ENCODE measurements around the gene CAV1. TPM values are rescaled to one million over a fixed set of nuclear protein-coding genes. Genes with fewer than 3 reads are reported as not detected.
A peak's percentile ranks its signal among the peaks of the same experiment; 100 is the strongest.

Gene CAV1
- total RNA-seq, 1 donor from 2014 or later = 1,552 TPM

DNA sequence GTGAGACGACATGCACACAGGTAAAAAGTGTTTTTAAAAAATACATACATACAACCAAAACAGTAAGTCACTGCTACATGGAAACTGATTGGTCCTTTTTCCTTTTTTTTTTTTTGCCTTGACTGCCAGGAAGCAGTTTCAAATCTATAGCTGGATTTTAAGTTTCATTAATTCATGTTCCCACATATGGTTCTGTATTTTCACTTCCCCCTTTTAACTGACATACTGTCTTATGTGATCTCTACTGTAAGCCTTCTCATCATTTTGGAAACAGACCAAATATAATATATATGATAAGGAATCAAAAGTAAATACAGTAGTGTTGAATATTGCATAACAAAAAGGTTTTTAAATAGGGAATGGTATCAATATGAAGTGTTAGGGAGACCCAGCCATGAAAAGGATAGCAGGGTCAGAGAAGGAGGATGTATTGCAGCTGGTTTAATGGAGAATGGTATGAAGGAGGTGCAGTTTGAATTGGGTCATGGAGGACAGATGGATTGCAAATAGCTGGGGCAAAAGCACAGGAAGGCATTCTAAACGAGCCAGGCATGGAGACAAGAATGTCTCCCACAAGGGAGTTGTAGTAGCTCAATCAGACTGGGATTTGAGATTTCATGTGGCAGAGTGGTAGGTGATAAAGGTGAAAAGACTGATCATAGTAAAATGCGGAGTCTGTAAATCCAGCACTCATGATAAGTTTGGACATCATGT is 5.4 kb downstream of the CAV1 start:
- no peak for DNase-seq (ENCODE audit: low read depth, low spot score)

GRCh38 chr7:116532102-116532688 is 7.4 kb downstream of the CAV1 start:
- no peak for DNase-seq (ENCODE audit: low read depth, low spot score)

DNA sequence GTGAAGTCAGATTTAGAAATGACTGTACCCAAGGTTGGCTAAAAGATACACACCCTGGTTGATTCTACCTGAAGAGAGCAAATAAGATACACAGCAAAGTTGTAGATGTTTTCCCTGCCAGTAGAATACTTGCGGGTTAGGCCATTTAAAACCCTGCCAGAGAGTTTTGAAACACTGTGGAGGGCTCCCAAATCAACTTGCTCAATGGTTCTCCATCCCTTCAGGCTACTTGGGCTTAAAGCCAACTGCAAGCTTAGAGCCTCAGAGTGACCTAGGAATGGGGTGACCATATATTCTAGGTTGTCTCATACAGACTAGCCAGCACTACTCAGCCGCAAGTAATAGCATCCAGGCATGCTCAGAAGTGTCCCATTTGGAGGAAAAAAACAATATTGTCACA is 10.0 kb downstream of the CAV1 start:
- DNase-seq (ENCODE audit: low read depth, low spot score) = no peak

GRCh38 chr7:116535416-116535815 is 10.6 kb downstream of the CAV1 start:
- no peak for DNase-seq (ENCODE audit: low read depth, low spot score)

DNA sequence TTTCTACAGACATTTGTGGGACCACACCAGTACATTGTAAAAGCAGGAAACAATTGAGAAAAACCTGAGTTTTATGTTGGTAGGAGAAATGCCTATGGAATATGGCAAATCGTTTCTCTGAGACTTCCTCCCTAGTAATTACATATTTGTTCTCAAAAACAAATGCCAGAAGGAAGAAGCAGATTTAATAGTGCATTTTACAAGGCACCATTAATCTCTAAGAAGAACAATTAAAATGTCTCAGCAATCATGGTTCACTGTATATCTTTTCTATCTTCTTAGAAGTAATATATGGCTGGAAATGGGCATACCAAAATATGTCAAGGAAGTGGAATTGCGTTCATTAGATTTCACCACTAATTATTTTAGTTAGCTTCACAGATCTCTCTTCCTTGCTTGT is 13.3 kb downstream of the CAV1 start:
- DNase-seq (ENCODE audit: low read depth, low spot score) = no peak

DNA sequence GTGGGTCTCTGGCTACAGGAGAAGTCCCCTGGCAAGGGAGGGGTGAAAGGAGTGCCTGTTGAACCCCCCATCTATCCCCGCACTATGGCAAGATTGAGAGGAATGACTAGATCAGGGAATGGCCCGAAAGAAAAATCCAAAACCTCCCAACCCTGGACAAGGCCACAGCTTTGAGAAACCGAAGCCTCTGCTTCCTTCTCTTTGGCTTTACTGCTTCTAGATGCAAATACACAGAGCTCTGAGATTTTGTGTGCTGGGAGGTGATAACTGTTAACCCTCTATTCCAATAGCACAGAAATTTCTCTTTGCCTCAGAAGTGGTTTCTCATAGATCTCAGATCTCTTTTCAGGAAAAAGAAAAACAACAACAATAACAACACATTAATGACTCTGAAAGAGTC is 15.0 kb downstream of the CAV1 start:
- no peak for DNase-seq (ENCODE audit: low read depth, low spot score)

DNA sequence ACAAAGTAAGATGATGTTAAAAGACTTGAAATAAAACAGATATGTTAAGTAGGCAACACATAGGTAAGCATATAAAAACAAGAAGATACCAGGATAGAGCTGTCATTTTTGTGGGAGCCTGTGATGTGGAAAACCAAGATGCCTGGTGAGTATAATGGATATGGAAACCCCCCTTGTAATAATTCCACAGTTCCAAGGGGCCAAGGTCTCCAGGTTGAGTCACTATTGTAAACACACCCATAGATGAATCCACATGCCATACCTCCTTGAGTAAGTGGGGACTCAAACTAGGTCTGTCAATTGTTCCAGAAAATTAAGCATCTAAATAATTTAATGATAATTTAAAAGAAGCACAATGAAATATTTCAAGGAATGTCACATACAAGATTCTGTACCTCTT is 15.9 kb downstream of the CAV1 start:
- no peak for DNase-seq (ENCODE audit: low read depth, low spot score)

- DNase-seq (ENCODE audit: low read depth, low spot score) = no peak
Observed at GRCh38 chr7:116541951-116542350, 17.1 kb downstream of the CAV1 start.

GRCh38 chr7:116542618-116543017 is 17.8 kb downstream of the CAV1 start:
- no peak for DNase-seq (ENCODE audit: low read depth, low spot score)

DNA sequence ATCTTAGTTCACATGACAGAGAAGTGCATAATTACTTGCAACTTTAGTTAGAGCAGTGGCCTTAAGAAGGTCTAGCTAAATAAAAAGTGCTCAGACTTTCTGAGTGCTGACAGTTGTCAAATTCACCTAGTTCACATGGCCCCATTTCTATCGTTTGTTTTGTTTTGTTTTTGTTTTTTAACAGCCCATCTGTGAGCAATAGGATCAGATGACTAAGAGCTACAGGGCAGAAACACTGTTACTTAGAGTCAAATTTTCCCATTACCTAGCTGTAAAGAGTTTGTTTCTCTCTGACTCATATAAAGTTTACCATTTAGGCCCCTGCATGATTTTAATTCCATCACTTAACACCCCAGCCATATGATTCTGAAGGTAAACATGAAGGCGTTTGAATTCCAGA is 18.8 kb downstream of the CAV1 start:
- no peak for DNase-seq (ENCODE audit: low read depth, low spot score)

- DNase-seq (ENCODE audit: low read depth, low spot score) = no peak
Observed at GRCh38 chr7:116544487-116544886, 19.7 kb downstream of the CAV1 start.

DNA sequence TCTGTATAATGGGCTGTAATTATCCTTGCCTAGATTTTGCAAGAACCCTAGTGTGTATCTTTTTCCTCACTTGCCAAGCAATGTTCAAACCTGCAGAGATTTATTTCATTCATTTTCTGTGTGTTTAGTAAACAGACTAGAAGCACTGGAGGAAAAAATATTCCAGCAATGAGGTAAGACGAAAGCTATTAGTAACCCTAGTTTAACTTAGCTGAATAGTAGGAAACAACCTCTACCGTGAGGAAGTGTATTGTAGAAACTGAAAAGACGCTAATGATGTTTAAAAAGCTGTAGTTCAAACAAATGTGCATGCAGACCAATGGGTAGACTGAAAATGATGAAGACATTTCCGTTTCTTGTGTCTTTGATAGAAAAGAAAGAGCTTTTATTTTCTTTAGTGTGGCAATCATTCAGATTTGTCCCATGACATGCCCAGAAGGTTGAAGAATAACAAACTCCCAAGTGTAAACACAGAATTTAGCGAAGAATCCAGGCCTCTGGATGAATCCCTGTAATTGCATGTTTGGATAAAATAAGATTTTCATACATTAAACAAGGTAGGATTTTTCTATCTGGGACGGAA is 20.7 kb downstream of the CAV1 start:
- no peak for DNase-seq (ENCODE audit: low read depth, low spot score)

DNA sequence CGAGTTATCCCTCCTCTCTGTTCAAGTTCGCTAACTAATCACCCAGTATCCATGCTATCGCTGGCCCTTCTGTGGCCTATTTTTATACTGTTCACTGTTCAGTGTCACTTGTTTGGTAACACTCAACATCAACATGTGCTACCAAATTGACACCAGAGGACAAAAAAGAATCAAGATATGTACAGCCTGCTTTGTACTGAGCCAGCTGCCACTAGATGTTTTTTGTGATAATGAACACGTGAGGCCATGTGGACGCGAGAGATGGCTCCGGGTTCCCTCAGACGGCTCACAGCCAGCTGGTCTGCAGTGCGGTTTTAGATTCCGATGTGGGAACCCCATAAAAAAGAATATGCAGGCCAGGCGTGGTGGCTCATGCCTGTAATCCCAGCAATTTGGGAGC is 21.2 kb downstream of the CAV1 start:
- DNase-seq (ENCODE audit: low read depth, low spot score) = no peak

DNA sequence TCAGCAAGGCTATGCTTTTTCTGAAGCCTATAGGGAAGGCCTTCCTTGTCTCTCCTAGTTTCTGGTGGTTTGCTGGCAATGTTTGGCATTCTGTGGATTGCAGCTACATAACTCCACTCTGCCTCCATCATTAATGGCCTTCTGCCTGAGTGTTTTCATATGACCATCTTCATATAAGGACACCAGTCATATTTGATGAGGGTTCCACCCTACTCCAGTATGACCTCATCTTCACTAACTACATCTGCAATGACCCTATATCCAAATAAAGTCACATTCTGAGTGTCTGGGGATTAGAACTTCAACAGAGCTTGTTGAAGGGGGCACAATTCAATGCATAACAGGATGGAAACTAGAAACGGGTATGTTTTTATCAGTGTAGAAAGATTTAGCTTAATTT is 22.1 kb downstream of the CAV1 start:
- DNase-seq (ENCODE audit: low read depth, low spot score) = no peak

- DNase-seq (ENCODE audit: low read depth, low spot score) = no peak
Observed at GRCh38 chr7:116547347-116547746, 22.5 kb downstream of the CAV1 start.

GRCh38 chr7:116548506-116548905 is 23.7 kb downstream of the CAV1 start:
- DNase-seq (ENCODE audit: low read depth, low spot score) = no peak

DNA sequence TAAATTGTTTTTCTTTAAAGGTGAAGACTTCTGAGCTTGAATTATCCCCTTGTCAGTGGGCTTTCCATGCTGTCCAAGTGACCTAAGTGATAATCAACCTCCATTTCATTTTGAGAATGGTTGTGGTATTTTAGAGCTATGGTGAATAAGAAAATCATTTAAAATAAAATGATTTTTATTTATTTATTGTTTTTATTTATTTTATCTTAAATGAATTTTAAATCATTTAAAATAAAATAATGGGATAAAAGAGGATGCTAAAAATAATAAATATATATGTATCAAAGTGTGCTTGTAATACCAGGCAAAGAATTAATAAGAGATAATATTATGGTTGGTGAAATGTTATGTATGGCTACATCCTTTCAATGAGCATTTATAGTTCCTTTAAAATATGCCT is 24.5 kb downstream of the CAV1 start:
- DNase-seq (ENCODE audit: low read depth, low spot score) = no peak

DNA sequence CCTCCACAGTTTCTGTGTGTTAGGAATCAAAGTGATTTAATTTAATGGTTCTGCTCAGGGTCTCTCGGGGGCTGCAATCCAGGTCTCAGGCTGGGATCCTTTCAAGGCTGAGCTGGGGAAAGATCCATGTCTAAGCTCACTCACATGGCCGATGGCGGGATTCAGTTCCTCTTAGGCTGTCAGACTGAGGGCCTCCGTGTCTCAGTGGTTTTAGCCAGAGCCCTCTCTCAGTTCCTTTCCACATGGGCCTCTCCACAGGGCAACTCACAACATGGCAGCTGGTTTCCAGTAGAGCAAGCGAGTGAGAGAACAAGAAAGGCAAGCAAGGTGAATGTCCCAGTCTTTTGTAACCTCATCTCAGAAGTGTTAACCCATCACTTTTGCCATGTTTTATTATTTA is 26.9 kb downstream of the CAV1 start:
- no peak for DNase-seq (ENCODE audit: low read depth, low spot score)

DNA sequence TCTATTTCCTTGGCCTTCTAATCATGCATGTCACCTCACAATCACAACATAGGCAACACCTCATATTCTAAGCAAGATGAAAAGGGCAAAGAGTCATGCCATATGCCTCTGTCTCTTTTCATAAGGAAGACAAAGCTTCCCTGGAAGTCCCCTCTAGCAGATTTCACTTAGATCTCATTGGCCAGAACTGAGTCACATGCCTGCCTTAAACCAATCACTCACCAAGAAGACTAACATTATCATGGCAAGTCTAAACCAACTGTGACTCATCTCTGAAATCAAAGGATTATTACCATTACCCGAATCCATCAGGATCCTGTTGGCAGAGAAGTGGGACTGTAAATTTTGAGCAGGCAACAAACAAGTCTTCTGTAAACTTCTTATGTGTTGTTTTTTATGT is 27.8 kb downstream of the CAV1 start:
- DNase-seq (ENCODE audit: low read depth, low spot score) = no peak

- DNase-seq (ENCODE audit: low read depth, low spot score) = no peak
Observed at GRCh38 chr7:116553168-116553964, 28.5 kb downstream of the CAV1 start.

GRCh38 chr7:116554436-116554835 is 29.6 kb downstream of the CAV1 start:
- peak; percentile 32 for DNase-seq (ENCODE audit: low read depth, low spot score)

- no peak for DNase-seq (ENCODE audit: low read depth, low spot score)
Observed at GRCh38 chr7:116554911-116555310, 30.1 kb downstream of the CAV1 start.

All from pulmonary artery endothelial cell (primary cell).